Activated CD4-positive, CD25-positive, alpha-beta regulatory T cell (primary cell): Measurements from ENCODE around the gene SLFNL1.

Source experiments
- DNase-seq, 4 experiments: peaks; one replicate each; lab custom pipeline; 2025; lab: John Stamatoyannopoulos, UW

The SLFNL1 gene

DNA sequence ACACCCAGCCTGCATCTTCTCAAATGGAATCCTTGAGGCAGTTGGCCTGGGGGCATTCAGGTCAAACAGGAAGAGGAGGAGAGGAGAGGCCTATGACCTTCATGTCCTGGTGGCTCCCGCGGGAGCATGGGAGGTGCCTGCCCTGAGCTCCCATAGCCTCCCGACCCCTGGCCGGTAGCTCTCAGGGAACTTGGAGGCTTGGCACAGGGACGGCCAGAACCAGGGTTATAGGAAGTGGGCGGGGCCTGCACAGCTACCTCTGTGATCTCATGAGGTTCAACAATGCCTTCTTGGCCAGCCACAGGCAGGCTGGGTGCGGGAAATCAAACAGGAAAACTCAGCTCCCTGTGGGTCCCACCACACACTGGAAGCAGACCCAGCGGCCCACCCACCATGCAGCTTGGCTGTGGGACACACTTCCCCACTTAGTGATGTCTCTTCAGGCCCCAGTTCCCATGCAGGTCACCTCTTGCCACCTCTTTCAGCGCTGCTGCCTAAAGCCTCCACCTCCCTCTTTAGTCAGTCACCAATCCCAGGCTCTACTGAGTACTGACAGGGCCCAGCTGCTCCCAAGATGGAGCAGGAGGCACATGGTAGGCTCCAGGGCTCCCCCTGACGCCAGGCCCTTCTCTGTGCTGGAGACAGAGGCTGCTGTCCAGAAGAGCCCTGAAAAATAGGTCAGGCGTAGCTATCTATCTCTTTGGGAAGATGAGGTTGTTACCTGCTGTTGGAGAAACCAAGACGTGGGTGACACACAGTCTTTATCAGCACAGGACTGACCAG is at the start of gene SLFNL1:
SLFNL1 (minus strand) TSS at position 200 of the 783 bp plus-strand sequence. CDS start 1,065 bp downstream, outside the sequence.
- DNase-seq: no peak

DNA sequence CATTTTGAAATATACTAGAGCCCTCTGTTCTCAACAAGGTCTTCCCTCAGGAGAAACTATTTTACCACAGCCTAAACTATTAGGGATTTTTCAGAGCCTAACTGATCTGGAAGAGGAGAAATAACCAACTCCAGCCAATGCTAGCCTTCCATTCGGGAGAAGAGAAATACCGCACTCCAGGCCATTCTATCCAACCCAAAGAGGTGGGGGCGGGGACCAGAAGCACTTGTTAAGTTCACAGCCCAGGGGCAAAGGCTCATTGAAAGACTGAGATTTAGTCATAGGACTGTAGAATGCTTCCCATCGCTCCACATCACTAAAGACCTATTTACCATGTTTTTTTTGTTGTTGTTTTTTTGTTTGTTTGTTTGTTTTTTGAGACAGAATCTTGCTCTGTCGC is 35.4 kb upstream of the SLFNL1 start:
- no peak for DNase-seq

DNA sequence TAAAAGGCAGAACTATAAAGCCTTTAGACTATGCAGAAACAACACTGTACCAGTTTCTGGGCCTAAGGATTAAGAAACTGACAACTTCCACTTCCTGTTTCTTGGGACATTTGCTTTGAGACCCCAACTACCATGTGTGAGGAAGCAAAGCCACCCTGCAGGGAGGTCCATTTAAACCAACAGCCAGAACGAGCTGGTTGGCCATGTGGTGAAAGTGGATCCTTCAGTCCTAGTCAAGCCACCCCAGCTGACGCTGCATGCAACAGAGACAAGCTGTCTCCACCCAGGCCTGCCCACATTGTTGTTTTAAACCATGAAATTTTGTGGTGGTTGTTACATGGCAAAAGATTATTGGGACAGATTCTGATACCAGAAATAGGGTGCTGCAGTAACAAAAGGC is 31.8 kb upstream of the SLFNL1 start:
- no peak for DNase-seq

DNA sequence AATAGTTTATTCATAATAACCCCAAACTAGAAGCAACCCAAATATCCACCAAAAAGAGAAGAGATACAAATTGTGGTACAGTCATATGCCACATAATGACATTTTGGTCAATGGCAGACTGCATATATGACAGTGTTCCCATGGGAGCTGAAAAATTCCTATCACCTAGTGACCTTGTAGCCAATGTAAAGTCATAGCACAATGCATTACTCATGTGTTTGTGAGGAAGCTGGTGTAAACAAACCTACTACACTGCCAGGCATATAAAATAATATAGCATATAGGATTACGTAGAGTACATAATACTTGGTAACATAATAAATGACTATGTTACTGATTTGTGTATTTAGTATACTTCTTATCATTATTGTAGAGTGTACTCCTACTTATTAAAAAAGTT is 29.5 kb upstream of the SLFNL1 start:
- DNase-seq: no peak

DNA sequence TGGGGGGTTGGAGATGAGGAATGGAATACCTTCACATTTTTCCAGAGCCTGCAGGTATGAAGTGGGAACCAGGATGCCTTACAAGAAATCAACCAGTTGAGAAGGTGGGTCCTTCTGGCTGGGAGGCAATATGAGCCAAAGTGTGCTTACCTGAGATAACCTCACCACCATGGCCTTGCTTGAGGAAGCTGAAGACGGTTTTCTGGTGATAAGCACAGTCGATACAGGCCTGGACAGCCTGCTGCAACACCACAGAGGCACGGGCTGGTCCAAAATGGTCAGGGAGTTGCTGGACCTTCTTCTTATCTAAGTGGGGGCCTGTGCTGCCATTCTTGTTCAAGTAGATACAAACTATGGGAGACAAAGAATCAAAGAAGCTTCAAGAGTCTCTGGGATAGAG is 27.0 kb upstream of the SLFNL1 start:
- no peak for DNase-seq

DNA sequence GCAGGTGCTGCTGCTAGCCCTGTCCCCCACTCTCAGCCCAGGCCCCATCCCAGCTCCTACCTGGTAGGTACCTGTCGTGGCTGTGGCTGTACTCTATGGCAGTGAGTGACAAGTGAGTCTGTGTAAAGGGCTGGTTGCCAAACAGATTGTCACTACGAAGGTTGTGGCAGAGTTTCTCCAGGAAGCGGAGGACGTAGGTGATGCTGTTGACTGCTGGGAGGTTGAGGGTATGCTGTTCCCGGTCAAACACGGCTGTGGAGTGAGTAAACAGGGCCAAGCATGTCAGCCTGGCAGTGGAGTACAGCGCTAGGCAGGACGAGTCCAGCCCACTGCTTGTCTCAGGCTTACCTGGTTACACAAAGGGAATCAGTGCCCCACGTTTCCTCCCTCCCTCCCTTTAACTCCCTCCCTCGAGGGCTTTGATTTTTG is 24.8 kb upstream of the SLFNL1 start:
- DNase-seq: no peak

DNA sequence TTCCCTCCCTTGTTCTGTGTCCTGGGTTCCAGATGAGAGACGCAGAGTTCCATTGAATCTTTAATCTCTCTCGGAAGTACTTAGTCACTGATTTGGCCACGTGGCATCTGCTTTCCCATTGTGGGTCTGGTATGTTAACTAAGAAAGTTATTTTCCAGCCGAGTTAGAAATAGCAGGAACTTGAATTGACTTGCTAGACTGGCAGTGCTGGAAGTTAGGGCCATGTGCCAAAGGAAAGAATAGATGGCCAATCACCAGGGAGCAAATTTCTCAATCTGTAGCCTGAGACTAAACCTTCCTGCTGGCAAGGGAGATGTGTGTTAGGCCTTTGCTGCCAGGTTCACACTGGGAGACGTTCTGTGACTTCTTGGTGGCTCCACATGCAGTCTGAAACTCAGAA is 24.2 kb upstream of the SLFNL1 start:
- no peak for DNase-seq

DNA sequence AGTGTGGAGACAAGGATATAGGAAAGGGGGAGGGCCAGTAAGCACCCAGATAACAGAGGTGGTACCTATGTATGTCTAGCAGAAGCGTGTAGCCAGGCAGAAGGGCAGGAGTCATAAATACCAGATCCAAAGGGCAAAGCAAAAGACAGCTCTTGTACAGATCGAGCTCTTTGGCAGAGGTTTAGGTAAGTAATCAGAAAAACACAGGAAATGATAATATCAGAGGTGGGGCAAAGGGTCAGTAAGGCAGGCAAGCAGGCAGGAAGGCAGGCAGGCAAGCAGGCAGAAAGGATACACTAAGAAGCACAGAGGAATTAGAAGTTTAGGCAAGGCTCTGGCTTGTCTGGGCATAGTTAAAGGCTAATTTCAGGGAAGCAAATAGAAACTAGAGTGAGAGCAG is 22.7 kb upstream of the SLFNL1 start:
- no peak for DNase-seq

DNA sequence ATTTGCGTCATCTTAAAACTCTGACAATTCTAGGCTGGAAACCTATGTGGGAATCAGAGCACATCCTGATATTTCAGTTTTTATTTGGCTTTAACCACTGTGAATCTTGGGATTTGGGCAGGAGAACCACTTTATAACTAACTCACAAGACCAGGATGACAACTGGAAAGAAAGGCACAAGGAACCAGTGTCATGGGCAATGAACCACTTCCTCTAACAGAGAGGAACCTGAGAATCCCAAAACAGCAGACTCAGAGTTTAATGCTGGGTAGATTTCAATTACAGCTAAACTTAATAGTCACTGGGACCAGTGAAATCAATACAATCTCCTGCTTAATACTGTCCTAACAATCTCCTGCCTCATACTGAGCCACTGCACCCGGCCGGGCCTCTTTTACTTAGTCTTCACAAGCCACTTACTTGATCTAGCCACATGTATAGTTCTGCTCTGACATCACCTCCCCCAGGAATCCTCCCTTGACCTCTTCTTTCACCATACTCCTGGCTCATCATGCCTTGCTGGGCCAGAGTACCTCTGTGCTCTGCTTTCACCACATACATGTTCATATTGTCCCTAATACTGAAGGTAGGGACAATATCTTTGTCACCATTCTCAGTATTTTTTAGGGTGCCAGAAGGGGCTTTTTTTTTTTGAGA is 20.2 kb upstream of the SLFNL1 start:
- no peak for DNase-seq

DNA sequence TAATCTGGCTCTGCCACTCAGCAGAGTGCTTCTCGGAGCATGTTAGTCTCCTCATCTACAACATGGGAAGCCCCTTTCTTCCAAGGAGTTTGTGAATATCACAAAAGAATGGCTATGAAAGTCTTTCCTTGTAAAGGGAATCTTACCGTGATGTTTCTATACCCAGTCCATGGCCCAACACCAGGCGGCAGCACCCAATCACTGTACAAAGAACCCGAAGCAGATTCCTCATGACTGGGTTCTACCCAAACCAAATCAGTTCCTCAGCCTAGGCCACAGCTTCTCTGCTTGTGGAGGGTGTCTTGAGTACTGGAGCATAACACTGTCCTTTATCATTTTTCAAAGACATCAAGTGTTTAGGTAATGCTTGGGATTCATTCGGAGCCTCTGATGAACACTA is 16.6 kb upstream of the SLFNL1 start:
- no peak for DNase-seq

DNA sequence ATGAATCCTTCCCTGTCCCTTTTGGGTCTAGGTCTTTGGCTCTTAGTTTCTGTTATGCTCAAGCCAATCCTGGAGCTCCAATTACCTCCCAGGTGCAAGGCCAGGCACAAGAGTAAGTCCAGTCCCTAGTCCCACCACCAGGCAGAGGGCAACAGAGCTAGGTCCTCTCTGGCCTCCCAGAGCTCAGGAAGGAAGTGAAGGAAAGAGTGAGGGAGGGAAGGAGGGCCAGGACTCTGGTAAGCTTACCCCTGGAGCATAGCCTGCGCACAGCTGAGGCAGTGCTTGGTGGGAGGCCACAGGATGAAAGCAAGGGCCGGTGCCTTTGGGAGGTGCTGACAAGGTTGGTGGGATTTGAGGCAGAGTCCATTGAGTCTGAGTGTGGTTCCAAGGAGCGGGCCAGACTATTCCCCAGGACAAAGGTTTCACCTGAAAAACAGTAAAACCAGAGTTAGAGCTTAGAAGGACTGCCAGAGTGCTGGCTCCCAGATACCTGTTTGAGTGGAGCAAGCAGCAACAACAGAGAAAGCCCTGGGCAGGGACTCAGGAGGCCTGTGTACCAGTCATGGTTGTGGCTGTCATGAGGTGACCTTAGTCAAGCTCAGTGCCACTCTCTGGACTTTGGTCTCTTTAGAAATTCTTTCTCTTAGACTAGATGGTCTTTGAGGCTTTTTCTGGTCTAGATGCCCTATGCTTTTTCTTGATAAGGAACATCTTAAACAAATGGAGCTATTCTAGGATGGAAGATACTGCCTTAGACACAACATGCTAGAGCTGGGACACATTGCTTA is 15.8 kb upstream of the SLFNL1 start:
- DNase-seq: no peak

DNA sequence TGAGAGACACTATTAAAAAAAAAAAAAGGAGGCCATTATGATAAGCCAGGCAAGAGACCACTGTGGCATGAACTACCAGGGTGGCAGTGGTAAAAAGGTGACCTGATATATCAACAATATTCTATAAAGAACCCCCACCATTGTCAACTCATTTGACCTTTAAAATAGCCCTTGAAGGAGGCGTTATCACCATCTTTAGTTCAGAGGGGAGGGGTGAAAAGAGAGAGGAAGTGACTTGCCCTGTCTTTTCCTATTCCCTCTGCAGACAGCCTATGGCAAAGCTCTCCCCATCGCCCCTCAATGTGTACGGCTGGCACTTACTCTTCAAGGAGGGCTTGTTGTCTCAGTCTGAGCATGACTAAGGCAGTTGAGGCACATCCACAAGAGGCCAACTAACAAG is 11.7 kb upstream of the SLFNL1 start:
- no peak for DNase-seq

DNA sequence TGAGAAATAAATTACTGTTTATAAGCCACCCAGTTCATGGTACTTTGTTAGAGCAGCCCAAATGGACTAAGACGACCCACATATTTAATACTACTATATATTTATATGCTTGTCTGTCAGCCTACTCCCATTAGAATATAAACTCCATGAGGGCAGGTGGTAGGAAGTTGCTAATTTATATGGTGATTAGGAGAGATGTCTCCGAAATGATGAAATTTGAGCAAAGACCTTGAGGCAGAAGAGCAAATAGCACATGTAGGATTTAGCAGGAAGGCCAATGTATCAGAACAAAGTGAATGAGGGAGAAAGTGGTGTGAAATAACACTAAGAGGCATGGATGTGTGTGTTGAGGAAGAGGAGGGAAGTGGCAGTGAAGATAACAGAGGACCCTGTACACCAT is 10.6 kb upstream of the SLFNL1 start:
- no peak for DNase-seq

DNA sequence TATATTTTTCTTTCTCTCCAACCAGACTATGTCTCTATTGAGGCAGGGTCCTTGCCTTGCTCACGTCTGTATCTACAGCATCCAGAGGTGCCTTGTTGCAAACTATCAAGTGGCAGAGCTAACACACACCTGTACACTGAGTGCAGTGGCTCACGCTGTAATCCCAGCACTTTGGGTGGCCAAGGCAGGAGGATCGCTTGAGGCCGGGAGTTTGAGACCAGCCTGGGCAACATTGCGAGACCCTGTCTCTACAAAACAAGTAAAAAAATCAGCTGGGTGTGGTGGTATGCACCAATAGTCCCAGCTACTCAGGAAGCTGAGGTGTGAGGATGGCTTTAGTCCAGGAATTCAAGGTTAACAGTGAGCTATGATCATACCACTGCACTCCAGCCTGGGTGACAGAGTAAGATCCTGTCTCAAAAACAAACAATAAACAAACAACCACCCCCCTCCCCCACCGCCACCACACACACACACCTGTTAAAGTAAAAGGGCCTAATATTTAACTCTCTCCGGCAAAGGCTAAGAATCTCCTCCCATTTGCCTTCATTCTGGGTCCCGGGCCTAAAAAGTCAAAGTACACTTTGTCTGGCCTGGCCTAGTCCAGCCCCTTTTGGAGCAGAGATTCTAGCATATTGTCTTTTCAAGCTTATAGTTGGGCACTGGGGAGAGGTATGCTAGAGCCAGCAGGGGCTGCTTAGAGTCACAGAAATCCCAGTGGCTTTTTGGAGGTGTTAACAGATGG is 9.5 kb upstream of the SLFNL1 start:
- no peak for DNase-seq

DNA sequence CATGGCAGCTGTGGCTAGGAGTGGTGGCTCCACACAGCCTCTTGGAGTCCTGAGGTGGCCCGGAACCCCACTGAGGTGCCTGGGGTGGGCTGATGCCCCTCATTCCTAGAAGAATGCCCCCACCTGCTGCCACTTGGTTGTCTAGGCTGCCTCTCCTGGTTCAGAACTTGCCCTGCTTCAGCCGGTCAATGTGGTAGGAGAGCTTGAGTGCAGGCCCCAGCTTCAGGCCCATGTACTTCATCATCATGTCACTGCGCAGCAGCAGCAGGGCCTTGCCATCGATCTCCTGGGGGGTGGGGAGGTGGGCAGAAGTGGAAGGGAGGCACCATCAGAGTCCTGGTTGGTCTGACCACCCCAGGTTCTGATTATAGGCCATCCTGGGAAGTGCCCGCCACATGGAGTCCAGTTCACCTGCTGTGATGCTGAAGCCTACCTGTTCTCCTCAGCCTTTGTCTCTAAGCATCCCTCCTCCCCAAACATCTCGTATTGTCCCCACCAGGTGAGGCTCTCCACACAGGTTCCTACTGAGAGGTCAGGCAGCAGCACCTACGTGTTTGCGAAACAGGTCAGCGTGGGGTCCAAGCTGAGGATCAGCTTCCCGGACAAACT is 6.6 kb upstream of the SLFNL1 start:
- DNase-seq: no peak

DNA sequence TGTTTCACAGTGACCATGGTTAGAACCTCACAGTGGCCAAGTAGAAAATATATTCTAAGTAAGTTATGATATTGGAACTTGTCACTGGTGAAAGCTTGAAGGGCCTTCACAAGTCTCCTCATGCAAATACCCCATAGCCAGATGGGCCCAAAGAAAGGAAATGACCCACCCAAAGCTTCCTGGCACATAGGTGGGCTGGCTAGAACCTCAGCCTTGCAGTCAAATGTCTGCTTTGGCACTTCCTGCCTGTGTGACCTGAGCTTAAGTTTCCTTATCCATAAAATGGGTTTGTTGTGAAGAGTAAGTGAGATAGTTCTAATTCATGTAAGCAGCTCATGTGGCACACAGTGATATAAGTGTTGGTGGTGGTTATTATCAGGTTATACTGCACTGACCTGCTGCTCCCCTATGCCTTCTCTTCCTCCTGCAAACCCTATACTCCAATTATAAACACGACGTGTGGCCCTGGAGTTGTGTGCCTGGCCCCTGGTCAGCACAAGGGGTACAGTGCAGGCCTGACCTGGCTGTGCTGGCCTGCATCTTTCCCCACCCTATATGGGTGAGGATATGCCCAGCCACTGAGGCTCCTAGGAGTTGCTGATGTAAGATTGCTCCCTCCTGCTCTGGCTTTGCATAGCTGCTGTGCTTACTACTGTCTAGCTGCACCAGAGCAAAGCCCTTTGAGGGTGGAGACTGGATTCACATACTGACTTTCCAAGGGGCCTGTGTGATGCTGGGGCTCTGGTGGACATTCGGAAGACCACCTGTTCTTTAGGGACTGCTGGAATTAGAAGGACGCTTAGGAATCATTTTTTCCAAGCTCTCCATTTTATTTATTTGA is 4.7 kb upstream of the SLFNL1 start:
- DNase-seq: no peak

DNA sequence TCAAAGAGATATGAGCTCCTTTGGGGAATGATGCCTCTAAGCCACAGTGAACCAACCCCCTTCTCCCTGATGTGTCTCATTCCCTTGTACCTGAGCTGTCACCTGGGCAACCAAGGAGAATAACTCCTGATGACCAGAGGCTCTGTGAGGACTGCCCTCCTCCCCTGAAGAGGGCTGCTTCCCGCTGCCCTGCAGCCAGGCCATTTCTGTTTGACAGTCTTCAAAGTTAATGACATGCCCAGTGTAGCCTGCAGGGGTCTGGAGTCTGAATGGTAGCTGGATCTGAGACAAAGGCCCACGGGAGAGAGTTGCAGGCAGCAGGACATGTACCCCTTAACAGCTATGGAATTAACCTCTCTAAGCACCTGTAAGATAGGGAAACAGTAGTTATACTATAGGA is 3.4 kb upstream of the SLFNL1 start:
- DNase-seq: no peak

DNA sequence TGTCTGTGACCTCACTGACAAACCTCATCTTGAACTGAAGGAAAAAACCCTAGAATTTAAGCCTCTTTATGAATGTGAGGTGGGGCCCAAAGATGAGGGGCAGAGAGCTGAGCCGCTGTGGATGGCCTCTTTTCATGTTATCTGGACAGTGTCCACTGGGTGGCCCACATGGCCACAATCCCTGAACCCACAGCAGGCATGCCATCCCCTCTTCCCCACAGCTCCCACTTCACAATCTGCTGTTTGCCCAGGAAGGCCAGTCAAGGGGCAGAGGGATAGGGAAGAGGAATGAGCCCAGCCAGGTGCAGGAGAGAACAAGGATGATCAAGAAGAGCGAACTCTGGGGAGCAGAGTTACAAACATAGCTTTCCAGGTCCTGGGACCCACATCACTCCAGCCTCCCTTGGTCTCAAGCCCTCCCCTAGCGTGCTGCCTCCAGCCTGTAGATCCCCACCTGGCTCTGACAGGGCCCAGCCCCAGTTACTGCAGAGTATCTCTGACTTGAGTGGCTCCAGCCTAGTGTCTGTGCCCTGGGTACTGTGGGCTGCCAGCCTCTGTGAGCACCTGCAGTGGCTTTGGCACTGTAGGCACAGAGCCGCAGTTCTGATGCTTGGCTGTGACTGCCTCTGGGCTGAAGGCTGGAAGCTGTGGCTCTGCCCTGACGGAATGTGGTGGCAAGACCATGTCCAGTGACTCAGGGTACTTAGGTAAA is 1.9 kb upstream of the SLFNL1 start:
- no peak for DNase-seq

DNA sequence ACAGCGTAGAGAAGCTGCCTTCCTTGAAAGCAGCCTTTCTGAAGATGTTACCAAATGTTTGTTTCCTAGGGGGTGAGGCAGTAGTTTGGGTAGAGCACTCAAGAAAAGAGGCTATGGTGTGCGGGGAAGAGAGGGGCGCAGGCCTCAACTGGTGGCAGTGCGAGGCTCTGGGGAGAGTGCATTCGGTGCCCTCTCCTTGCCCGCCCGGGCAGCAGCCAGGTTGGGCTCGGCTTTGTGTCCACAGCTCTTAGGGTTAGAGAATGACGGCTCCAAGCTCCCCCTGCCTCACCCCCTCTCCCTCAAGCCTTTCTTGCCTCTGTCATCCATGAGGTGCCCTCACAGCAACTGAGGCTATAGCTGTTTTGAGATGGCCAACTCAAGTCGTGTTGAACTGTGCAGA is 899 bp upstream of the SLFNL1 start:
- no peak for DNase-seq

DNA sequence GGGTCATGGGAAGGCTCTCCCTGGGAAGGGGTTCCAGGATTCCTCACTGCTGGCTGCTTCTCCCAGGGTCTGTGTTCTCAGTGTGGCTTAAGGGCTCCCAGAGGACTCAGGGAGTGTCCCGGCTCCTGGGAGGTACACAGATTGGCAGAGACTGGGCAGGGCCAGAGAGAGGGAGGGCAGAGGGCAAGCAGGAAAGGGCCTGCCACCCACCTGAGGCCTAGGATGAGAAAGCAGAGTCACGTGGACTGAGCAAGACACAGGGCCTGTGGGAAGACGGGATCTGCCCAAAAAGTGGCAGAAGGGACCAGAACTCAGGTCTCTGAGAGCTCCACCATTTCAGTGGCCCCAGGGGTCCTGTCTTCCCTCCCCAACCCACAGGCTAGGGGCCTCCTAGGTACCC is 871 bp downstream of the SLFNL1 start:
- DNase-seq: no peak
